ENCODE measurements around the gene NINJ1.

DNA sequence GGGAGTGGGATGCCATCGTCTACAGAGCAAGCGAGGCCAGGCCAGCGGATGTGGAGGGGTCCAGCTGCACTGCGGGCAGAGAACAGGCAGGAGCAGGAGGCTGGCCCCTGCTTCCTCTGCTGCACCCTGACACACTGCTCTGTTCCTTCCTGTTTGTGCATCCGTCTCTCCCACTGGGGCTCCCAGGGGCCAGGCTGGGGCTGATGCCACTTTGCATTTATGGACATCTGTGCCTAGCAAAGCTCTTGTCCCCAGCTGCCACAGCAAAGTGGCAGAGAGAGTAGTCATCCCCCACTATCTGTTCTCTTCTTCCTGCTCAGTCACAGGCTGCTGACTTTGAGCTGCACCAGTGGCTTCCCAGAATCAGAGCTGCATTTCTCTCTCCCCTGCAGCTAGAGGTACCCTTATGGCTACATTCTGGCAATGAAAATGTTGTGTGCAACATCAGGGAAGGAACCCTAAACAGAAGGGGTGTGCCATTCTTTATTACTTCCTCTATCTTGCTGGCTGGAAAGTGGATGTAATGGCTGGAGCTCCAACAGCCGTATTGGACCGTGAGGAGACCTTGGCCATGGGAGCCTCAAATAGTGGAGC lies 4.2 kb upstream of the NINJ1 start:
- TF ChIP-seq EZH2 (IDR thresholded peaks at IDR 0.05; ENCODE audit: borderline replicate concordance, low read length) (no peak), CTCF (conservative IDR thresholded peaks at IDR 0.05 in 1 of 2, IDR thresholded peaks at IDR 0.05 in 1 of 2; ENCODE audit: extremely low read depth in 1 of 2, insufficient read depth in 1 of 2, low read depth in 1 of 2, low read length in 2 of 2) (no peak)

Data from mammary epithelial cell (primary cell).